Esophagus muscularis mucosa (tissue), 4 donors: Measurements from ENCODE around the gene ANKRD28.
"Not testable (repeated sequence)": the region's sequence is repeated elsewhere in the genome, so short reads cannot be mapped to it uniquely, and the experiment has no call there.

Experiments
- CTCF ChIP-seq, 3 experiments: fragments of 200-600 bp in 2 of 3; fragments of 450-650 bp in 1 of 3; sonication (generic) in 2 of 3; IDR thresholded peaks; one replicate each; pipeline ENCODE4 v1.5.1; 2017 to 2019; ENCODE audit warnings: antibody characterized with exemption in 3 of 3, mild to moderate bottlenecking in 2 of 3, moderate library complexity in 1 of 3
- EP300 ChIP-seq: sonication (generic); formaldehyde crosslinking; IDR thresholded peaks from one replicate; pipeline ENCODE4 v1.6.1; 2017; ENCODE audit warnings: antibody characterized with exemption
- POLR2A ChIP-seq: fragments of 450-650 bp; IDR thresholded peaks from one replicate; pipeline ENCODE4 v1.6.1; 2017; ENCODE audit warnings: antibody characterized with exemption, moderate library complexity, mild to moderate bottlenecking, low read depth

GRCh38 chr3:15745896-15746295 lies 51.9 kb downstream of the ANKRD28 start:
- not testable (repeated sequence) for TF ChIP-seq CTCF (IDR thresholded peaks at IDR 0.05); POLR2A; EP300
